GM10266 (cell line): ENCODE measurements around the gene MBNL3.
"Not testable (repeated sequence)": the region's sequence is repeated elsewhere in the genome, so short reads cannot be mapped to it uniquely, and the experiment has no call there.

ENCODE experiments used
- DNase-seq: peaks from one replicate; pipeline ENCODE4 v3.0.0; 2012; ENCODE audit errors: extremely low spot score
- CTCF ChIP-seq: IDR thresholded peaks from 2 replicates; pipeline ENCODE4 v1.5.1; 2012; ENCODE audit warnings: mild to moderate bottlenecking, low read depth; ENCODE audit not compliant: control insufficient read depth, insufficient read depth; ENCODE audit errors: missing control alignments

Gene MBNL3

DNA sequence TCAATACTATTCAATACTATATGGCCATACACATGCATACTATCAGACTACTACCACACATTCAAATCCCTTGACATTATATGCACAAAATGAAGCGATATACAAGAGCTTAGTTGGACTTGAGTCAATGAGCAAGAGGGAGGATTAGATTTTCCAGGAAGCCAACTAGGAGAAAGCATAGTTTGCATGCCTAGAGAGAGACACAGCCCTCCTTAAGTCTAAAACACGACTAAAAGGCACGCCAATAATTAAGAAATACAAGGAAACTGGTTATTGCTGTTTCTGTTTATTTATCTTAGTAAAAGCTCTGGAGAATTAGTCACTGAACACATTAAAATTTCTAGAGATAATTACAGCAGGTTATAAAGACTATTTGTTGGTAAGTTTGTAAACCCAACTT lies 21.8 kb downstream of the MBNL3 start:
- DNase-seq, result no peak
- TF ChIP-seq CTCF, result no peak

DNA sequence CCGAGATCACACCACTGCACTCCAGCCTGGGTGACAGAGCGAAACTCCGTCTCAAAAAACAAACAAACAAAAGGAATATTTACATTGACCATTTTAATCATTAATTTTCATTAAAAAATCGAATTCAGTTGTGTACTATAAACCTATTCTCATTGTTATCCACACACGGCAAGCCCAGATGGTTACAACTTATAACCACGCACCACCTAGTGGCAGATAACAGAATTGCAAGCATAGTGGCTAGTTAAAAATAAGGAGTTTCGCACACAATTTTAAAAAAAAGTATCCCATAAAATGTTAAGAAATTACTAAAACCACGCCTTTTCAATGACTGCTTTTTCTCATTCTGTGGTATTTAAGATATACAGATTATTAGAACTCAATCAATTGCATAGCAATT lies 25.4 kb downstream of the MBNL3 start:
- DNase-seq, result no peak

GRCh38 chrX:132461886-132462285 lies 27.0 kb downstream of the MBNL3 start:
- no peak for TF ChIP-seq CTCF
- no peak for DNase-seq

More for the DNA sequence above, 25.4 kb downstream of the MBNL3 start:
- TF ChIP-seq CTCF, result no peak

- no peak for TF ChIP-seq CTCF
- DNase-seq, result no peak
Measured at GRCh38 chrX:132452911-132453550, 35.8 kb downstream of the MBNL3 start.

- DNase-seq, result not testable (repeated sequence)
Measured at GRCh38 chrX:132445909-132446308, 42.9 kb downstream of the MBNL3 start.

- no peak for DNase-seq
- no peak for TF ChIP-seq CTCF
Measured at GRCh38 chrX:132444936-132445335, 43.9 kb downstream of the MBNL3 start.

GRCh38 chrX:132443196-132444135 lies 45.4 kb downstream of the MBNL3 start:
- DNase-seq, result no peak
- no peak for TF ChIP-seq CTCF

GRCh38 chrX:132442691-132443090 lies 46.1 kb downstream of the MBNL3 start:
- DNase-seq, result no peak
- TF ChIP-seq CTCF, result no peak
